ENCODE results near the gene C1orf232.

The C1orf232 gene

DNA sequence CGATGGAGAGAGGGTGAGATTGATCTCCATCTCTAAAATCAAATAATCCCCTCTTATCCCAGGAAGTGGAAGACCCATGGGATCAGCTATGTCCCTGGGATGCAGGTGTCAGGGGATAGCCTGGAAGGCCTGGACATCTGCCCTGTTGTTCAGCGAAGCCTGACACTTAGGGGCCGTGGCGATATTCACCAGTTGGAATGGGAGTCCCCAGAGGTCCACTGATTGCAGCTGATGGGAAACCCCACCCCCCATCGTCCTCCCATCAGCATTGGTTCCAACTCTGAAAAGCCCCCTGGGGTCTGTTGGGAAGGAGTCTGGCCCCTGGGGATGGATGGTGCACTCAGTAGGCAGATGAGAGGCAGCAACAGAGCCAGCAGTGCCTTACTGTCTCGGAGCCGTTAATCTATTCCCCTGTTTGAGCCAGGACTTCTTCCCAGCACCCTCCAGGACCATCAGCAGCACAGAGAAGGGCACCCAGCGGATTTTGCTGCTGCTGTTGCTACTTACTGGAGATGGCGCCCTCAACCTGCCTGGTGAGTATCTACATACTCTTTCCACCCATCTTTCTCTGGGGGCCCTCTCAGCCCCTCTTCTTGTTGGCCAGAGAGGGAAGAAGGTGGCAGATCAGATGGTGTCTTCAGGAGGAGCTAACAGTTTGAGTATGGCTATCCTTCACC lies 35.0 kb upstream of the C1orf232 start:
- intact Hi-C loops (cut with DNase I; ENCODE audit: low total_unique reads) = no loop called here
- Histone ChIP-seq H3K9me3 (no peaks in the 10 kb centered on the region), H3K36me3 (no peaks in the 10 kb centered on the region), H3K4me3 (no peak overlapping the region), H3K27ac (no peak overlapping the region), H3K27me3 (peaks cover 0 to 33% of the 10 kb centered on the region in 2 donors), H3K4me1 (no peaks in the 10 kb centered on the region)
- TF ChIP-seq, protein P1, sequence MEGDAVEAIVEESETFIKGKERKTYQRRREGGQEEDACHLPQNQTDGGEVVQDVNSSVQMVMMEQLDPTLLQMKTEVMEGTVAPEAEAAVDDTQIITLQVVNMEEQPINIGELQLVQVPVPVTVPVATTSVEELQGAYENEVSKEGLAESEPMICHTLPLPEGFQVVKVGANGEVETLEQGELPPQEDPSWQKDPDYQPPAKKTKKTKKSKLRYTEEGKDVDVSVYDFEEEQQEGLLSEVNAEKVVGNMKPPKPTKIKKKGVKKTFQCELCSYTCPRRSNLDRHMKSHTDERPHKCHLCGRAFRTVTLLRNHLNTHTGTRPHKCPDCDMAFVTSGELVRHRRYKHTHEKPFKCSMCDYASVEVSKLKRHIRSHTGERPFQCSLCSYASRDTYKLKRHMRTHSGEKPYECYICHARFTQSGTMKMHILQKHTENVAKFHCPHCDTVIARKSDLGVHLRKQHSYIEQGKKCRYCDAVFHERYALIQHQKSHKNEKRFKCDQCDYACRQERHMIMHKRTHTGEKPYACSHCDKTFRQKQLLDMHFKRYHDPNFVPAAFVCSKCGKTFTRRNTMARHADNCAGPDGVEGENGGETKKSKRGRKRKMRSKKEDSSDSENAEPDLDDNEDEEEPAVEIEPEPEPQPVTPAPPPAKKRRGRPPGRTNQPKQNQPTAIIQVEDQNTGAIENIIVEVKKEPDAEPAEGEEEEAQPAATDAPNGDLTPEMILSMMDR (IDR thresholded peaks at IDR 0.05) = no peak
- DNase-seq = peak in 1 of 2 donors; percentile 41

DNA sequence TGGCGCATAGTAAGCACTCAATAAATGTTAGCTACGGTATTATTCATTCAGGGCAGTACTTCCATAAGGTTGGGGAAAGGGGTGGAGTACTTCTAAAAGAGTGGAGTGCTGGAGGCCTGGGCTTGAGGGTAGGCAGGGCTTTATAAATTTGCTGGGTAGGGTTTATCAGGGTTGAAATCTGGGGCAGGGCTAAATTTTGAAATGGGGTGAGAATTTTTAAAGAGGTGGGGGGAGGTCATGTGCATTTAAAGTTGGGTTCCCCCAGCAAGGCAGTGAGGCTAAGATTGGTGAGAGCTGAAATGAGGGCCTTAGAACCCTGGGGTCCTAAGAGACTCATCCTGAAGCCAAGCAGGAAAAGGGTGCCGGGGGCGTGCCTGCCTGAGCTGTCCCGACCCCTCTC lies 31.6 kb upstream of the C1orf232 start:
- DNase-seq = no peak
- H3K4me3 ChIP-seq = no peak overlapping the region
- TF ChIP-seq, protein P1 (IDR thresholded peaks at IDR 0.05) = no peak
- H3K4me1 ChIP-seq = no peaks in the 10 kb centered on the region
- peaks cover 0 to 50% of the 10 kb centered on the region in 2 donors for H3K27me3 ChIP-seq
- intact Hi-C loops (cut with DNase I; ENCODE audit: low total_unique reads) = no loop called here
- no peak overlapping the region for H3K27ac ChIP-seq
- no peaks in the 10 kb centered on the region for H3K9me3 ChIP-seq
- H3K36me3 ChIP-seq = no peaks in the 10 kb centered on the region

DNA sequence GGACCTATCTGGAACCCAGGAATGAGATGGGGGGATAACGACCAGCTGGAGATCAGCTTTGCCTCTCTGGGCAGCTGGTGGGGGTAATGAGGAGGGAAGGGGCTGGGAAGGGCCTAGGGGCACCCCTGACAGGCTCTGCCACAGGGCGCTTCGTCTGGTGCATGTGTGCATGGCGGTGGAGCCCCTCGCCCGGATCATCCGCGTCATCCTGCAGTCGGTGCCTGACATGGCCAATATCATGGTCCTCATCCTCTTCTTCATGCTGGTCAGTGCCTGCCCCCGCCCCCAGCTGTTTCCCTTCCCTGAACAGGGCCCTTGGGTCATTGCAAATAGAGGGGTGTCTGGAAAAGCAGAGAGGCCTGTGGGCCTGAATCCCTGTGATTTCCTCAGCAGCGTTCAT lies 29.1 kb upstream of the C1orf232 start:
- no peak overlapping the region for H3K4me3 ChIP-seq
- intact Hi-C loops (cut with DNase I; ENCODE audit: low total_unique reads) = no loop called here
- no peaks in the 10 kb centered on the region for H3K36me3 ChIP-seq
- no peaks in the 10 kb centered on the region for H3K4me1 ChIP-seq
- no peak for DNase-seq
- H3K9me3 ChIP-seq = no peaks in the 10 kb centered on the region
- TF ChIP-seq, protein P1 (IDR thresholded peaks at IDR 0.05) = no peak
- H3K27me3 ChIP-seq = peaks cover 0 to 36% of the 10 kb centered on the region in 2 donors
- no peak overlapping the region for H3K27ac ChIP-seq

DNA sequence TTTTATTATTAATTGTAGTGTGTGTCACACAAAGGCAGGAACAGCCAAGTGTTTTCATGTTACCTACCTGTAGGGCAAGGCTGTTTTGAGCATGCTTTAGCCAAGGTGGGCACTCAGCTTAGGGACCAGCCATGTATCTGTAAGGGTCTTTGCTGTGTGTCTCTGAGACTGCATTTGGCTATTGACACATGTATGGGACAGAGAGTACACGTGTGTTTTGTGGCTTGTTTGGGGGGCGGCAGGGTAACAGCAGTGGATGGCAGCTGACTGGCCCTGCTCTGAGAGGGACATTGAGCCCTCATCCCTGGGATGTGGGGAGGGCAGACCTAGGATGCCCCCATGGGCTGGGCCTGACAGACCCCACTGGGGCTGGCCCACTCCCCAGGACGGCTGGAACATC lies 28.5 kb upstream of the C1orf232 start:
- intact Hi-C loops (cut with DNase I; ENCODE audit: low total_unique reads) = no loop called here
- Histone ChIP-seq H3K27me3 (peaks cover 0 to 31% of the 10 kb centered on the region in 2 donors), H3K4me1 (no peaks in the 10 kb centered on the region), H3K27ac (no peak overlapping the region), H3K4me3 (no peak overlapping the region), H3K9me3 (no peaks in the 10 kb centered on the region), H3K36me3 (no peaks in the 10 kb centered on the region)
- TF ChIP-seq, protein P1 (IDR thresholded peaks at IDR 0.05) = no peak
- no peak for DNase-seq

DNA sequence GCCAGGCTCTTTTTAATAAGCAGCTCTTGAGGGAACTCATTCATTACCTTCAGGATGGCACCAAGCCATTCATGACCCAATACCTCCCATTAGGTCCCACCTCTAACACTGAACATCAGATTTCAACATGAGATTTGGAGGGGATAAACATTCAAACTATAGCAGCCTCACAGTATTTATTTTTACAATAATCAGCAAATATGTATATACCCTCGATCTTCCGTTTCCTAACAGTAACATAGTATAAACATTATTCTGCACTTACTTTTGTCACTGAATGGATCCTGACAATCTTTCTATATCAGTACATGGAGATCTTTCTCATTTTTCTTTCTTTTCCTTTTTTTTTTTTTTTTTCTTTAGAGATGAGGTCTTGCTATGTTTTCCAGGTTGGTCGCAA lies 27.0 kb upstream of the C1orf232 start:
- Histone ChIP-seq H3K4me1 (no peaks in the 10 kb centered on the region), H3K9me3 (no peaks in the 10 kb centered on the region), H3K27ac (no peak overlapping the region), H3K27me3 (peaks cover 0 to 18% of the 10 kb centered on the region in 2 donors), H3K36me3 (no peaks in the 10 kb centered on the region), H3K4me3 (no peak overlapping the region)
- TF ChIP-seq, protein P1 (IDR thresholded peaks at IDR 0.05) = no peak
- DNase-seq = no peak
- intact Hi-C loops (cut with DNase I; ENCODE audit: low total_unique reads) = no loop called here
